ENCODE results near the gene CALML6. TPM values are rescaled to one million over a fixed set of nuclear protein-coding genes. Genes with fewer than 3 reads are reported as not detected.
A peak's percentile ranks its signal among the peaks of the same experiment; 100 is the strongest.

CALML6 gene
- total RNA-seq, 1 experiment from 2014 or later = 0.23 TPM

GRCh38 chr1:1911350-1912041 is 3.6 kb upstream of the CALML6 start:
- no peak for DNase-seq (ENCODE audit: low read depth)

- DNase-seq (ENCODE audit: low read depth) = no peak
Observed at GRCh38 chr1:1914101-1914970, 724 bp upstream of the CALML6 start.

- DNase-seq (ENCODE audit: low read depth) = no peak
Observed at GRCh38 chr1:1915911-1916840, 1.1 kb downstream of the CALML6 start.

- DNase-seq (ENCODE audit: low read depth) = no peak
Observed at GRCh38 chr1:1916851-1917251, 1.8 kb downstream of the CALML6 start.

- no peak for DNase-seq (ENCODE audit: low read depth)
Observed at GRCh38 chr1:1917304-1917976, 2.4 kb downstream of the CALML6 start.

- DNase-seq (ENCODE audit: low read depth) = no peak
Observed at GRCh38 chr1:1917995-1918900, 3.2 kb downstream of the CALML6 start.

- no peak for DNase-seq (ENCODE audit: low read depth)
Observed at GRCh38 chr1:1918901-1919303, 3.8 kb downstream of the CALML6 start, which contains the start of gene TMEM52. Gene TMEM52, minus strand, starts transcription at chr1:1919279. Its CDS starts 14 bp downstream, at chr1:1919265.

GRCh38 chr1:1919304-1920056 is 4.4 kb downstream of the CALML6 start:
- DNase-seq (ENCODE audit: low read depth) = peak; percentile 98

GRCh38 chr1:1920057-1920607 is 5.1 kb downstream of the CALML6 start:
- no peak for DNase-seq (ENCODE audit: low read depth)

GRCh38 chr1:1920608-1921458 is 5.8 kb downstream of the CALML6 start:
- no peak for DNase-seq (ENCODE audit: low read depth)

GRCh38 chr1:1921459-1921862 is 6.4 kb downstream of the CALML6 start:
- DNase-seq (ENCODE audit: low read depth) = no peak

- no peak for DNase-seq (ENCODE audit: low read depth)
Observed at GRCh38 chr1:1921901-1922701, 7.0 kb downstream of the CALML6 start.

- no peak for DNase-seq (ENCODE audit: low read depth)
Observed at GRCh38 chr1:1922702-1922955, 7.6 kb downstream of the CALML6 start.

GRCh38 chr1:1922956-1923833 is 8.1 kb downstream of the CALML6 start:
- DNase-seq (ENCODE audit: low read depth) = no peak

GRCh38 chr1:1924386-1924785 is 9.3 kb downstream of the CALML6 start:
- no peak for DNase-seq (ENCODE audit: low read depth)

GRCh38 chr1:1924849-1925248 is 9.8 kb downstream of the CALML6 start:
- DNase-seq (ENCODE audit: low read depth) = no peak

All from Daoy (cell line).